HepG2 (cell line): ENCODE data around the gene OR2L2. TPM values are rescaled to one million over a fixed set of nuclear protein-coding genes. Genes with fewer than 3 reads are reported as not detected.

Experiments used
- ATAC-seq: fragments of 200-7000 bp; cut with Tn5 transposase; 3 replicates; pipeline ENCODE4 v1.9.1; 2020; ENCODE audit warnings: mild to moderate bottlenecking, moderate library complexity
- BruUV-seq: library from RNA; stranded (reverse); fragments of 400-500 nt; replicated peaks from 2 replicates; lab custom pipeline; 2021; lab: Mats Ljungman, UMichigan
- CTCF ChIA-PET: fragments of 300-600 bp; formaldehyde crosslinking; extraction: SDS; loops from one replicate; lab custom pipeline; 2021; ENCODE audit warnings: low total read pairs, inconsistent platforms, low intra/inter-chr PET ratio; lab: Yijun Ruan, JAX
- POLR2A ChIA-PET: fragments of 350-600 bp; sonication (Branson Sonifier 250); formaldehyde crosslinking; loops from one replicate; lab custom pipeline; 2020; ENCODE audit warnings: antibody characterized with exemption, inconsistent platforms; lab: Yijun Ruan, JAX
- DNase-seq: peaks from one replicate; pipeline ENCODE4 v3.0.0-alpha.2; 2015; ENCODE audit warnings: low spot score
- FAIRE-seq: peaks from 3 replicates; lab custom pipeline; 2011; peaks lifted over from hg19 to GRCh38; lab: Jason Lieb, UNC
- H2AFZ ChIP-seq: one replicate; pipeline ENCODE4 v1.6.1; 2011; ENCODE audit warnings: low read length, inconsistent platforms
- H3K27ac ChIP-seq: fragments of 300-600 bp; 3 replicates; pipeline ENCODE4 v1.8.0; 2011; ENCODE audit warnings: mixed run types, mild to moderate bottlenecking, mixed read lengths, low read length, inconsistent platforms; ENCODE audit not compliant: insufficient read depth; ENCODE audit errors: extremely low read length
- H3K27me3 ChIP-seq, 2 experiments: fragments of 200-600 bp in 1 of 2; 2 replicates in 1 of 2; 3 replicates in 1 of 2; pipeline versions ENCODE4 v1.6.0 to v1.8.0; 2011; ENCODE audit warnings: low read length in 2 of 2, mild to moderate bottlenecking in 2 of 2, moderate library complexity in 2 of 2, inconsistent platforms in 1 of 2; ENCODE audit not compliant: insufficient read depth in 2 of 2, control insufficient read depth in 1 of 2
- H3K36me3 ChIP-seq, 2 experiments: fragments of 200-600 bp in 1 of 2; replicated peaks in 1 of 2; 2 replicates in 1 of 2; 3 replicates in 1 of 2; pipeline versions ENCODE4 v1.5.1 to v1.8.0; 2011; ENCODE audit warnings: low read length in 2 of 2, inconsistent platforms in 1 of 2; ENCODE audit not compliant: insufficient read depth in 2 of 2, control insufficient read depth in 1 of 2
- H3K4me1 ChIP-seq: 2 replicates; pipeline ENCODE4 v1.5.1; 2012; ENCODE audit warnings: low read length, inconsistent platforms; ENCODE audit not compliant: insufficient read depth
- H3K4me2 ChIP-seq: 2 replicates; pipeline ENCODE4 v1.6.0; 2011; ENCODE audit warnings: low read depth, low read length, inconsistent platforms
- H3K4me3 ChIP-seq, 3 experiments: fragments of 200-600 bp in 1 of 3; sonication (generic), shearing (Covaris generic) in 1 of 3; replicated peaks in 1 of 3; 2 replicates each; pipeline ENCODE4 v1.5.1; 2011 to 2016; ENCODE audit warnings: low read length in 3 of 3, inconsistent platforms in 2 of 3, low read depth in 2 of 3, mild to moderate bottlenecking in 2 of 3, control low read depth in 1 of 3, mixed read lengths in 1 of 3; ENCODE audit not compliant: insufficient read depth in 1 of 3
- H3K79me2 ChIP-seq: one replicate; pipeline ENCODE4 v1.6.1; 2011; ENCODE audit warnings: low read length, inconsistent platforms; ENCODE audit not compliant: insufficient read depth
- H3K9ac ChIP-seq: 2 replicates; pipeline ENCODE4 v1.6.0; 2011; ENCODE audit warnings: mild to moderate bottlenecking, low read depth, low read length, inconsistent platforms; ENCODE audit not compliant: insufficient read depth
- H3K9me3 ChIP-seq: 2 replicates; pipeline ENCODE4 v1.5.1; 2012; ENCODE audit warnings: mild to moderate bottlenecking, low read length
- H4K20me1 ChIP-seq: 2 replicates; pipeline ENCODE4 v1.6.0; 2011; ENCODE audit warnings: inconsistent platforms, mild to moderate bottlenecking, low read length, moderate library complexity; ENCODE audit not compliant: insufficient read depth
- BCLAF1 ChIP-seq: fragments of 450-650 bp; IDR thresholded peaks from 2 replicates; pipeline ENCODE4 v1.6.1; 2017; ENCODE audit warnings: mild to moderate bottlenecking
- ELF3 ChIP-seq: IDR thresholded peaks from 2 replicates; pipeline ENCODE4 v1.6.1; 2016; ENCODE audit warnings: missing genetic modification reagents, missing compliant biosample characterization
- KDM5A ChIP-seq: fragments of 200-600 bp; sonication (generic); IDR thresholded peaks from 2 replicates; pipeline ENCODE4 v1.7.0; 2018; ENCODE audit warnings: antibody characterized with exemption, mild to moderate bottlenecking, low read length, borderline replicate concordance
- MAFG ChIP-seq: sonication (generic); formaldehyde crosslinking; IDR thresholded peaks from 2 replicates; pipeline ENCODE4 v1.5.1; 2020; ENCODE audit warnings: mild to moderate bottlenecking, missing genetic modification reagents
- MED1 ChIP-seq: sonication (generic); formaldehyde crosslinking; IDR thresholded peaks from 2 replicates; pipeline ENCODE4 v1.4.0; 2020; ENCODE audit warnings: missing genetic modification reagents
- NR2F6 ChIP-seq, 2 experiments: IDR thresholded peaks; 2 replicates each; pipeline ENCODE4 v1.6.1; 2016; ENCODE audit warnings: antibody characterized with exemption in 1 of 2, mild to moderate bottlenecking in 1 of 2
- PAWR ChIP-seq: sonication (generic); formaldehyde crosslinking; IDR thresholded peaks from 2 replicates; pipeline ENCODE4 v1.4.0; 2020; ENCODE audit warnings: missing genetic modification reagents, mild to moderate bottlenecking, borderline replicate concordance
- ZNF205 ChIP-seq: IDR thresholded peaks from 2 replicates; pipeline ENCODE4 v1.6.1; 2018; ENCODE audit warnings: missing biosample characterization, missing genetic modification reagents
- ZNF337 ChIP-seq: sonication (generic); formaldehyde crosslinking; IDR thresholded peaks from 2 replicates; pipeline ENCODE4 v1.5.1; 2020; ENCODE audit warnings: missing genetic modification reagents, low read depth, mild to moderate bottlenecking, borderline replicate concordance
- ZNF44 ChIP-seq: sonication (generic); formaldehyde crosslinking; IDR thresholded peaks from 2 replicates; pipeline ENCODE4 v1.5.1; 2020; ENCODE audit warnings: mild to moderate bottlenecking, missing genetic modification reagents
- ZNF674 ChIP-seq: sonication (generic); formaldehyde crosslinking; IDR thresholded peaks from 2 replicates; pipeline ENCODE4 v1.5.0; 2020; ENCODE audit warnings: low read depth, mild to moderate bottlenecking, missing genetic modification reagents
- ZNF766 ChIP-seq: sonication (generic); formaldehyde crosslinking; IDR thresholded peaks from 2 replicates; pipeline ENCODE4 v1.5.0; 2020; ENCODE audit warnings: missing genetic modification reagents, borderline replicate concordance
- ZNF878 ChIP-seq: sonication (generic); formaldehyde crosslinking; IDR thresholded peaks from 2 replicates; pipeline ENCODE4 v1.8.1; 2023; ENCODE audit warnings: mild to moderate bottlenecking, missing genetic modification reagents, moderate library complexity
- WGBS: methylation state at CpG from one replicate; pipeline ENCODE4 v1.1.6; 2017; ENCODE audit warnings: low lambda C conversion rate; 5-methylcytosine and 5-hydroxymethylcytosine counted together
- in situ Hi-C: cut with HindIII; loops from 2 replicates; pipeline ENCODE4 v1.10.0; 2017; ENCODE audit warnings: low pct_unique_long_range_greater_than_20kb; ENCODE audit not compliant: extremely low pct_ligation_motif_present
- intact Hi-C: fragments of 100-400 bp; cut with micrococcal nuclease; formaldehyde crosslinking; loops from one replicate; pipeline ENCODE4 v1.10.0; 2022; ENCODE audit not compliant: unreplicated experiment
- polyA plus RNA-seq, 8 experiments: library from polyadenylated mRNA; depleted of rRNA in 3 of 8; stranded (reverse) in 7 of 8; unstranded in 1 of 8; fragments of >200 nt; fragmentation: Illumina TruSeq in 4 of 8; extraction: Trizol in 4 of 8; gene quantifications; 2 replicates each; pipeline versions ENCODE4 v1.2.1 to v1.2.3, GENCODE V29; 2011 to 2016; ENCODE audit warnings: low read depth in 4 of 8, missing spikeins in 1 of 8, mixed read lengths in 1 of 8; ENCODE audit not compliant: insufficient read depth in 1 of 8
- total RNA-seq, 5 experiments: library from RNA; depleted of rRNA; stranded (reverse); fragments of >200 nt; fragmentation: Illumina TruSeq; extraction: Trizol; gene quantifications; 2 replicates each; pipeline ENCODE4 v1.2.3, GENCODE V29; 2016; ENCODE audit warnings: low read depth in 1 of 5
- TF ChIP-seq, protein P1 (sequence below): IDR thresholded peaks from 2 replicates; pipeline ENCODE4 v1.6.1; 2016; ENCODE audit warnings: missing biosample characterization, missing genetic modification reagents, low read depth
- TF ChIP-seq, protein P2 (sequence below): sonication (generic); formaldehyde crosslinking; IDR thresholded peaks from 2 replicates; pipeline ENCODE4 v1.4.0; 2020; ENCODE audit warnings: missing genetic modification reagents

OR2L2 gene
- total and polyA plus RNA-seq, 2 of the 13 experiments (the other 11 are each of a cell fraction or from before 2014, with no cell fraction given) = not detected

GRCh38 chr1:248015803-248016202 lies 14.1 kb upstream of the OR2L2 start:
- no peak overlapping the region for H3K4me3 ChIP-seq
- no peak overlapping the region for H3K4me2 ChIP-seq
- in situ Hi-C loops = no loop called here
- ChIA-PET CTCF (no interaction called here), POLR2A (no interaction called here)
- ATAC-seq (no peak), DNase-seq (no peak), FAIRE-seq (no peak)
- no peak overlapping the region for H3K27ac ChIP-seq
- no peaks in the 10 kb centered on the region for H3K4me1 ChIP-seq
- TF ChIP-seq ZNF674 (no peak), KDM5A (no peak), ZNF205 (CRISPR knock-in tag) (no peak), ELF3 (CRISPR knock-in tag) (no peak)
- BruUV-seq = no TSS peak
- WGBS = 0% methylated on average over 1 of the region's 1 CpG
- H4K20me1 ChIP-seq = no peaks in the 10 kb centered on the region
- no peaks in the 10 kb centered on the region for H3K79me2 ChIP-seq
- H3K36me3 ChIP-seq = no peaks in the 10 kb centered on the region
- H3K9me3 ChIP-seq = peaks cover 84% of the 10 kb centered on the region
- no peak overlapping the region for H2AFZ ChIP-seq
- no peaks in the 10 kb centered on the region for H3K27me3 ChIP-seq
- intact Hi-C loops = no loop called here
- no peak overlapping the region for H3K9ac ChIP-seq

GRCh38 chr1:248045209-248045608 lies 15.3 kb downstream of the OR2L2 start:
- WGBS = 28% methylated on average over 5 of the region's 5 CpGs
- Histone ChIP-seq H3K27ac (no peak overlapping the region), H3K4me2 (no peak overlapping the region), H2AFZ (no peak overlapping the region), H3K27me3 (no peaks in the 10 kb centered on the region), H3K79me2 (no peaks in the 10 kb centered on the region), H4K20me1 (no peaks in the 10 kb centered on the region), H3K36me3 (no peaks in the 10 kb centered on the region), H3K4me3 (no peak overlapping the region), H3K9ac (no peak overlapping the region), H3K9me3 (peaks cover 71% of the 10 kb centered on the region), H3K4me1 (no peaks in the 10 kb centered on the region)
- DNase-seq = no peak
- BruUV-seq = no TSS peak
- no peak for ATAC-seq
- ChIA-PET POLR2A (no interaction called here), CTCF (no interaction called here)
- in situ Hi-C loops = no loop called here
- FAIRE-seq = no peak
- intact Hi-C loops = no loop called here
- no peak for TF ChIP-seq BCLAF1
- TF ChIP-seq, protein P1, sequence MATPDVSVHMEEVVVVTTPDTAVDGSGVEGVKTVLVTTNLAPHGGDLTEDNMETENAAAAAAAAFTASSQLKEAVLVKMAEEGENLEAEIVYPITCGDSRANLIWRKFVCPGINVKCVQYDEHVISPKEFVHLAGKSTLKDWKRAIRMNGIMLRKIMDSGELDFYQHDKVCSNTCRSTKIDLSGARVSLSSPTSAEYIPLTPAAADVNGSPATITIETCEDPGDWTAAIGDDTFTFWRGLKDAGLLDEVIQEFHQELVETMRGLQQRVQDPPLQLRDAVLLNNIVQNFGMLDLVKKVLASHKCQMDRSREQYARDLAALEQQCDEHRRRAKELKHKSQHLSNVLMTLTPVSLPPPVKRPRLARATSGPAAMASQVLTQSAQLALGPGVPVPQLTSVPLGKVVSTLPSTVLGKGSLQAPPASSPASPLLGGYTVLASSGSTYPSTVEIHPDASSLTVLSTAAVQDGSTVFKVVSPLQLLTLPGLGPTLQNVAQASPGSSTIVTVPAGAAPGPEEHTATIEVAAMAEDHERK (CRISPR knock-in tag) = no peak
- no peak for TF ChIP-seq MED1
- TF ChIP-seq ZNF878 (CRISPR knock-in tag) = no peak
- TF ChIP-seq NR2F6 (IDR thresholded peaks at IDR 0.05) = no peak
- no peak for TF ChIP-seq NR2F6 (CRISPR knock-in tag; IDR thresholded peaks at IDR 0.05)
- no peak for TF ChIP-seq PAWR (CRISPR knock-in tag)
- no peak for TF ChIP-seq ZNF766 (CRISPR knock-in tag)
- TF ChIP-seq MAFG (CRISPR knock-in tag) = no peak
- TF ChIP-seq, protein P2, sequence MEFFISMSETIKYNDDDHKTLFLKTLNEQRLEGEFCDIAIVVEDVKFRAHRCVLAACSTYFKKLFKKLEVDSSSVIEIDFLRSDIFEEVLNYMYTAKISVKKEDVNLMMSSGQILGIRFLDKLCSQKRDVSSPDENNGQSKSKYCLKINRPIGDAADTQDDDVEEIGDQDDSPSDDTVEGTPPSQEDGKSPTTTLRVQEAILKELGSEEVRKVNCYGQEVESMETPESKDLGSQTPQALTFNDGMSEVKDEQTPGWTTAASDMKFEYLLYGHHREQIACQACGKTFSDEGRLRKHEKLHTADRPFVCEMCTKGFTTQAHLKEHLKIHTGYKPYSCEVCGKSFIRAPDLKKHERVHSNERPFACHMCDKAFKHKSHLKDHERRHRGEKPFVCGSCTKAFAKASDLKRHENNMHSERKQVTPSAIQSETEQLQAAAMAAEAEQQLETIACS (CRISPR knock-in tag) = no peak
- TF ChIP-seq ZNF337 (CRISPR knock-in tag) = no peak
- TF ChIP-seq ZNF44 (CRISPR knock-in tag) = no peak
